K562 (cell line): ENCODE results near the gene PALM3. TPM values are rescaled to one million over a fixed set of nuclear protein-coding genes. Genes with fewer than 3 reads are reported as not detected.

Source experiments
- ATF7 ChIP-seq: fragments of 450-650 bp; IDR thresholded peaks from 2 replicates; pipeline ENCODE4 v1.7.1; 2014; ENCODE audit warnings: mild to moderate bottlenecking, moderate library complexity
- CC2D1A ChIP-seq: fragments of 450-650 bp; IDR thresholded peaks from 2 replicates; pipeline ENCODE4 v1.6.1; 2017; ENCODE audit warnings: mild to moderate bottlenecking
- EP400 ChIP-seq: fragments of 450-650 bp; IDR thresholded peaks from 2 replicates; pipeline ENCODE4 v1.6.1; 2017; ENCODE audit warnings: antibody characterized with exemption, mild to moderate bottlenecking, moderate library complexity
- FOXJ3 ChIP-seq: sonication (generic); formaldehyde crosslinking; IDR thresholded peaks from 2 replicates; pipeline ENCODE4 v1.4.0; 2020; ENCODE audit warnings: mild to moderate bottlenecking, missing genetic modification reagents
- MTA2 ChIP-seq: fragments of 450-650 bp; IDR thresholded peaks from 2 replicates; pipeline ENCODE4 v1.6.1; 2016; ENCODE audit warnings: low read depth
- NRF1 ChIP-seq, 2 experiments: fragments of 450-650 bp; IDR thresholded peaks in 1 of 2; conservative IDR thresholded peaks in 1 of 2; 2 replicates each; pipeline ENCODE4 v1.6.1; 2014; ENCODE audit warnings: mild to moderate bottlenecking in 2 of 2
- polyA plus RNA-seq, 8 experiments: library from polyadenylated mRNA; depleted of rRNA in 4 of 8; stranded (reverse) in 5 of 8; unstranded in 3 of 8; fragments of >200 nt; fragmentation: Nextera tagmentation in 2 of 8; fragmentation: Illumina TruSeq in 1 of 8; extraction: Ambion mirVana in 2 of 8; extraction: Trizol in 1 of 8; gene quantifications; 2 replicates each; pipeline versions ENCODE4 v1.2.1 to v1.2.3, GENCODE V29; 2011 to 2014; ENCODE audit warnings: inconsistent platforms in 1 of 8, missing spikeins in 1 of 8
- total RNA-seq, 7 experiments: library from RNA; depleted of rRNA in 6 of 7; stranded (reverse); fragments of >200 nt in 6 of 7; fragmentation: Illumina TruSeq in 2 of 7; extraction: Trizol in 2 of 7; gene quantifications; 2 replicates each; pipeline versions ENCODE4 v1.2.1 to v1.2.3, GENCODE V29; 2011 to 2021; ENCODE audit warnings: low replicate concordance in 1 of 7
- TF ChIP-seq, protein P1 (sequence below), 2 experiments: fragments of 450-650 bp; conservative IDR thresholded peaks; 2 replicates each; pipeline ENCODE4 v1.6.1; 2017; ENCODE audit warnings: mild to moderate bottlenecking in 2 of 2, moderate library complexity in 2 of 2
- TF ChIP-seq, protein P2 (sequence below): fragments of 200-800 bp; sonication (Bioruptor generic); IDR thresholded peaks from 2 replicates; pipeline ENCODE4 v1.6.1; 2017; ENCODE audit warnings: missing genetic modification characterization, missing compliant biosample characterization
- TF ChIP-seq, protein P3 (sequence below): IDR thresholded peaks from 2 replicates; pipeline ENCODE4 v1.6.1; 2011; ENCODE audit warnings: borderline replicate concordance, low read depth, mild to moderate bottlenecking, moderate library complexity, low read length; ENCODE audit not compliant: insufficient read depth, poor library complexity, severe bottlenecking

Gene PALM3
- total and polyA plus RNA-seq, 9 of the 15 experiments (the other 6 are each of a cell fraction or from before 2014, with no cell fraction given), result 0.07 to 9.3 (median 3.3) TPM

DNA sequence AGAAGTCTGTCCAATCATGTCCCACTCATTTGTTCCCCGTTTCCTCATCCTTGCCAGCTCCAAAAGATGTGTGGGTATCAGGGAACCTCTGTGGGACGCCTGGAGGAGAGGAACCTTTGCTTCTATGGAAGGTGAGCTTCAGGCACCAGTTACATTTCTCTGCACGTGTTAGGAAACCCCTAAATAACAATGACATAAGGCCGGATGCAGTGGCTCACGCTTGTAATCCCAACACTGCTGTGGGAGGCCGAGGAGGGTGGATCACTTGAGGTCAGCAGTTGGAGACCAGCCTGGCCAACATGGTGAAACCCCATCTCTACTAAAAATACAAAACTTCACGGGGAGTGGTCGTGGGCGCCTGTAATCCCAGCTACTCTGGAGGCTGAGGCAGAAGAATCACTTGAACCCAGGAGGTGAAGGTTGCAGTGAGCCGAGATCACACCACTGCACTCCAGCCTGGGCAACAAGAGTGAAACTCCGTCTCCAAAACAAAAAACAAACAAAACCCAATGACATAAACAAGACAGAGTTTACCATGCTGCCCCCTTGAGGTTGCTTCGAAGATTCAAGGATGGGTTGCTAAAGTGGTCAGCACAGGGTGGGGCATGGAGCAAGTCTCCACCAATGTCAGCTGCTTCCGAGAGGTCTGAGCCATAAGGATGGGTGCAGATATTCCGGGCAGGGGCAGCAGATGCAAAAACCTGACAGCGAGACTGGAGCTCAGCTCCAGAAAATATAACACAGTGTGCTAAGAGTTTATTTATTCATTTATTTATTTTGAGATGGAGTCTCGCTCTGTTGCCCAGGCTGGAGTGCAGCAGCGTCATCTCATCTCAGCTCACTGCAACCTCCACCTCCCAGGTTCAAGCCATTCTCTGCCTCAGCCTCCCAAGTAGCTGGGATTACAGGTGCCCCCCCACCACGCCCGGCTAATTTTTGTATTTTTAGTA is 18.9 kb downstream of the PALM3 start (continued):
- TF ChIP-seq ATF7 (peak; percentile 60; the same call in 1 of the 2 replicates), FOXJ3 (peak; percentile 90), MTA2 (peak; percentile 45; the same call in 1 of the 2 replicates), EP400 (peak; percentile 50), CC2D1A (peak; percentile 32; the same call in 1 of the 2 replicates), NRF1 (conservative IDR thresholded peaks at IDR 0.05 in 1 of 2, IDR thresholded peaks at IDR 0.05 in 1 of 2) (0 out of 4 replicates have a peak, but pooled peaks of 1 of the 2 experiments have one; percentile 7)
- TF ChIP-seq, protein P1, sequence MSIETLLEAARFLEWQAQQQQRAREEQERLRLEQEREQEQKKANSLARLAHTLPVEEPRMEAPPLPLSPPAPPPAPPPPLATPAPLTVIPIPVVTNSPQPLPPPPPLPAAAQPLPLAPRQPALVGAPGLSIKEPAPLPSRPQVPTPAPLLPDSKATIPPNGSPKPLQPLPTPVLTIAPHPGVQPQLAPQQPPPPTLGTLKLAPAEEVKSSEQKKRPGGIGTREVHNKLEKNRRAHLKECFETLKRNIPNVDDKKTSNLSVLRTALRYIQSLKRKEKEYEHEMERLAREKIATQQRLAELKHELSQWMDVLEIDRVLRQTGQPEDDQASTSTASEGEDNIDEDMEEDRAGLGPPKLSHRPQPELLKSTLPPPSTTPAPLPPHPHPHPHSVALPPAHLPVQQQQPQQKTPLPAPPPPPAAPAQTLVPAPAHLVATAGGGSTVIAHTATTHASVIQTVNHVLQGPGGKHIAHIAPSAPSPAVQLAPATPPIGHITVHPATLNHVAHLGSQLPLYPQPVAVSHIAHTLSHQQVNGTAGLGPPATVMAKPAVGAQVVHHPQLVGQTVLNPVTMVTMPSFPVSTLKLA (conservative IDR thresholded peaks at IDR 0.05), result peak in 1 of 2 experiments; percentile 59; a peak in 2 of 4 replicates
- TF ChIP-seq, protein P2, sequence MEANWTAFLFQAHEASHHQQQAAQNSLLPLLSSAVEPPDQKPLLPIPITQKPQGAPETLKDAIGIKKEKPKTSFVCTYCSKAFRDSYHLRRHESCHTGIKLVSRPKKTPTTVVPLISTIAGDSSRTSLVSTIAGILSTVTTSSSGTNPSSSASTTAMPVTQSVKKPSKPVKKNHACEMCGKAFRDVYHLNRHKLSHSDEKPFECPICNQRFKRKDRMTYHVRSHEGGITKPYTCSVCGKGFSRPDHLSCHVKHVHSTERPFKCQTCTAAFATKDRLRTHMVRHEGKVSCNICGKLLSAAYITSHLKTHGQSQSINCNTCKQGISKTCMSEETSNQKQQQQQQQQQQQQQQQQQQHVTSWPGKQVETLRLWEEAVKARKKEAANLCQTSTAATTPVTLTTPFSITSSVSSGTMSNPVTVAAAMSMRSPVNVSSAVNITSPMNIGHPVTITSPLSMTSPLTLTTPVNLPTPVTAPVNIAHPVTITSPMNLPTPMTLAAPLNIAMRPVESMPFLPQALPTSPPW, result peak; percentile 39; the same call in 1 of the 2 replicates
- TF ChIP-seq, protein P3, sequence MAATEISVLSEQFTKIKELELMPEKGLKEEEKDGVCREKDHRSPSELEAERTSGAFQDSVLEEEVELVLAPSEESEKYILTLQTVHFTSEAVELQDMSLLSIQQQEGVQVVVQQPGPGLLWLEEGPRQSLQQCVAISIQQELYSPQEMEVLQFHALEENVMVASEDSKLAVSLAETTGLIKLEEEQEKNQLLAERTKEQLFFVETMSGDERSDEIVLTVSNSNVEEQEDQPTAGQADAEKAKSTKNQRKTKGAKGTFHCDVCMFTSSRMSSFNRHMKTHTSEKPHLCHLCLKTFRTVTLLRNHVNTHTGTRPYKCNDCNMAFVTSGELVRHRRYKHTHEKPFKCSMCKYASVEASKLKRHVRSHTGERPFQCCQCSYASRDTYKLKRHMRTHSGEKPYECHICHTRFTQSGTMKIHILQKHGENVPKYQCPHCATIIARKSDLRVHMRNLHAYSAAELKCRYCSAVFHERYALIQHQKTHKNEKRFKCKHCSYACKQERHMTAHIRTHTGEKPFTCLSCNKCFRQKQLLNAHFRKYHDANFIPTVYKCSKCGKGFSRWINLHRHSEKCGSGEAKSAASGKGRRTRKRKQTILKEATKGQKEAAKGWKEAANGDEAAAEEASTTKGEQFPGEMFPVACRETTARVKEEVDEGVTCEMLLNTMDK, result peak; percentile 66
- TF ChIP-seq, all 486 proteins: peak for 40; not testable (repeated sequence) for 446
